Transverse colon (tissue), 4 donors: Measurements from ENCODE around the gene PCSK7. TPM values are rescaled to one million over a fixed set of nuclear protein-coding genes. Genes with fewer than 3 reads are reported as not detected.

Source experiments
- DNase-seq: peaks from one replicate; pipeline ENCODE4 v3.0.0-alpha.2; 2019
- H3K27ac ChIP-seq, 4 donors: fragments of 200-600 bp; sonication (generic); 2 replicates each; pipeline ENCODE4 v1.5.1; 2016 to 2018; ENCODE audit warnings: inconsistent platforms in 4 of 4
- H3K27me3 ChIP-seq: fragments of 200-600 bp; sonication (generic); 2 replicates; pipeline ENCODE4 v1.5.1; 2017; ENCODE audit warnings: inconsistent platforms
- H3K36me3 ChIP-seq, 4 donors: fragments of 200-600 bp; sonication (generic); 2 replicates each; pipeline ENCODE4 v1.5.1; 2017 to 2019; ENCODE audit warnings: inconsistent platforms in 4 of 4
- H3K4me1 ChIP-seq, 4 donors: fragments of 200-600 bp; sonication (generic); 2 replicates each; pipeline ENCODE4 v1.5.1; 2017 to 2020; ENCODE audit warnings: inconsistent platforms in 4 of 4
- H3K4me3 ChIP-seq, 4 donors: fragments of 200-600 bp; sonication (generic); 1 replicate in 1 of 4; 2 replicates in 3 of 4; pipeline versions ENCODE4 v1.5.1 to v1.6.1; 2017 to 2019; ENCODE audit warnings: inconsistent platforms in 4 of 4
- H3K9me3 ChIP-seq, 2 donors: fragments of 200-600 bp; sonication (generic); 2 replicates each; pipeline ENCODE4 v1.5.1; 2017 to 2019; ENCODE audit warnings: inconsistent platforms in 2 of 2
- EP300 ChIP-seq: sonication (generic); formaldehyde crosslinking; IDR thresholded peaks from one replicate; pipeline ENCODE4 v1.6.1; 2017; ENCODE audit warnings: antibody characterized with exemption, low read depth
- POLR2A ChIP-seq: fragments of 450-650 bp; IDR thresholded peaks from one replicate; pipeline ENCODE4 v1.6.1; 2016; ENCODE audit warnings: antibody characterized with exemption, mild to moderate bottlenecking, moderate library complexity
- POLR2AphosphoS5 ChIP-seq, 3 donors: sonication (generic); formaldehyde crosslinking; IDR thresholded peaks; one replicate each; pipeline ENCODE4 v1.6.1; 2016; ENCODE audit warnings: antibody characterized with exemption in 3 of 3
- WGBS, 2 donors: methylation state at CpG; one replicate each; pipeline ENCODE4 v1.1.5; 2018; ENCODE audit warnings: low coverage in 1 of 2; 5-methylcytosine and 5-hydroxymethylcytosine counted together
- in situ Hi-C, 4 donors: fragments of 200-750 bp; cut with MboI; loops; one replicate each; pipeline versions ENCODE4 v1.15.0 to v1.15.1; 2017; ENCODE audit warnings: low sequenced_read_pairs in 3 of 4, low pct_ligation_motif_present in 1 of 4, low pct_unique_long_range_greater_than_20kb in 1 of 4
- intact Hi-C: fragments of 100-400 bp; cut with DNase I; formaldehyde crosslinking; loops from one replicate; pipeline ENCODE4 v1.15.1; 2023; ENCODE audit warnings: low total_unique reads
- small RNA-seq, 4 donors: library from RNA; depleted of rRNA; stranded (forward); fragments of <200 nt; gene quantifications; one replicate each; pipeline ENCODE3, GENCODE V24; 2016
- total RNA-seq, 4 donors: library from RNA; depleted of rRNA; stranded (reverse); fragments of >200 nt; gene quantifications; one replicate each; pipeline ENCODE4 v1.1.0, GENCODE V29; 2016
- TF ChIP-seq, protein P1 (sequence below), 5 experiments: fragments of 200-600 bp in 3 of 5; fragments of 450-650 bp in 2 of 5; sonication (generic) in 3 of 5; IDR thresholded peaks; 1 replicate in 2 of 5; 2 replicates in 3 of 5; pipeline ENCODE4 v1.5.1; 2016 to 2017; ENCODE audit warnings: antibody characterized with exemption in 5 of 5, inconsistent platforms in 3 of 5, mild to moderate bottlenecking in 2 of 5, moderate library complexity in 1 of 5

PCSK7 gene
- total RNA-seq, 4 donors from 2014 or later, result 182 to 432 (median 204) TPM

DNA sequence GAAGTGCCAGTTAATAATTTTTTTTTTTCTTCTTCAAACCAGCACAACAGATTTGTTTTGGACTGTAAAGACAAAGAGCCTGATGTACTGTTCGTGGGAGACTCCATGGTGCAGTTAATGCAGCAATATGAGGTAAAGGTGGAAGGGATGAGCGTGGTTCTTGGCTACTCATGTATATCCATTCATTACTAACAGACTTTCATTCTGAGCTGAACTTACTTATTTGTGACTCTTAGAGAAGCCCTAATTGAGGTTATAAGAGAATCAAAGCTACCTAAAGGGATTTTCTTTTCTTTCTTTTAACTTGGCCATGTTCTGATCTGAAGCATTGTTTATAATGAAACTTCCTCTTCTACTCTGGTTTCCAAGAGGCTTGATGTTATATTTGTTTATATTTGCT is 72.0 kb downstream of the PCSK7 start:
- DNase-seq, result no peak
- Histone ChIP-seq H3K27me3 (no peaks in the 10 kb centered on the region), H3K4me1 (peaks cover 0 to 23% (median 3%) of the 10 kb centered on the region in 4 donors), H3K27ac (no peak overlapping the region), H3K36me3 (peaks cover 0 to 50% (median 24%) of the 10 kb centered on the region in 4 donors), H3K4me3 (no peak overlapping the region), H3K9me3 (no peaks in the 10 kb centered on the region)
- in situ Hi-C loops (no loop called here), intact Hi-C loops (no loop called here)
- TF ChIP-seq POLR2AphosphoS5 (IDR thresholded peaks at IDR 0.05) (no peak), EP300 (no peak), POLR2A (no peak)
- TF ChIP-seq, protein P1, sequence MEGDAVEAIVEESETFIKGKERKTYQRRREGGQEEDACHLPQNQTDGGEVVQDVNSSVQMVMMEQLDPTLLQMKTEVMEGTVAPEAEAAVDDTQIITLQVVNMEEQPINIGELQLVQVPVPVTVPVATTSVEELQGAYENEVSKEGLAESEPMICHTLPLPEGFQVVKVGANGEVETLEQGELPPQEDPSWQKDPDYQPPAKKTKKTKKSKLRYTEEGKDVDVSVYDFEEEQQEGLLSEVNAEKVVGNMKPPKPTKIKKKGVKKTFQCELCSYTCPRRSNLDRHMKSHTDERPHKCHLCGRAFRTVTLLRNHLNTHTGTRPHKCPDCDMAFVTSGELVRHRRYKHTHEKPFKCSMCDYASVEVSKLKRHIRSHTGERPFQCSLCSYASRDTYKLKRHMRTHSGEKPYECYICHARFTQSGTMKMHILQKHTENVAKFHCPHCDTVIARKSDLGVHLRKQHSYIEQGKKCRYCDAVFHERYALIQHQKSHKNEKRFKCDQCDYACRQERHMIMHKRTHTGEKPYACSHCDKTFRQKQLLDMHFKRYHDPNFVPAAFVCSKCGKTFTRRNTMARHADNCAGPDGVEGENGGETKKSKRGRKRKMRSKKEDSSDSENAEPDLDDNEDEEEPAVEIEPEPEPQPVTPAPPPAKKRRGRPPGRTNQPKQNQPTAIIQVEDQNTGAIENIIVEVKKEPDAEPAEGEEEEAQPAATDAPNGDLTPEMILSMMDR (IDR thresholded peaks at IDR 0.05), result no peak
- 73 to 100% methylated on average over 1 to 2 of the region's 2 CpGs for WGBS, 2 donors

GRCh38 chr11:117157507-117157906 is 74.4 kb downstream of the PCSK7 start:
- no peaks in the 10 kb centered on the region for H3K27me3 ChIP-seq
- no peaks in the 10 kb centered on the region for H3K9me3 ChIP-seq
- no peak overlapping the region for H3K27ac ChIP-seq
- WGBS, 2 donors, result 92% methylated on average over 2 of the region's 2 CpGs; no CpG with 5 or more reads in 1 of the 2 donors
- H3K4me1 ChIP-seq, result peaks cover 0 to 28% (median 3%) of the 10 kb centered on the region in 4 donors
- in situ Hi-C loops (no loop called here), intact Hi-C loops (no loop called here)
- peaks cover 0 to 29% (median 13%) of the 10 kb centered on the region in 4 donors for H3K36me3 ChIP-seq
- no peak for TF ChIP-seq EP300
- no peak for TF ChIP-seq POLR2A
- no peak for TF ChIP-seq POLR2AphosphoS5 (IDR thresholded peaks at IDR 0.05)
- TF ChIP-seq, protein P1 (IDR thresholded peaks at IDR 0.05), result no peak
- H3K4me3 ChIP-seq, result no peak overlapping the region
- DNase-seq, result no peak

DNA sequence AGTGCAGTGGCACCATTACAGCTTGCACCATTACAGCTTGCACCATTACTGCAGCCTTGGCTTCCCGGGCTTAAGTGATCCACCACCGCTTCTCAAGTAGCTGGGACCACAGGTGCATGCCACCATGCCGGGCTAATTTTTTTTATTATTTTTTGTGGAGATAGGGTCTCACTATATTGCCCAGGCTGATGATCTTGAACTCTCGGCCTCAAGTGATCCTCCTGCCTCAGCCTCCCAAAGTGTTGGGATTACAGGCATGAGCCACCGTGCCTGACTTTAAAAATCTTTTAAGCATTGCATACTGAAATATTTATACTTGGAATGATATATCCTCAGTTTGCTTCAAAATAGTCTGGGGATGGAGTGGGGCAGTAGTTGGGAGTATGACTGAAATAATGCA is 77.4 kb downstream of the PCSK7 start:
- in situ Hi-C loops (no loop called here), intact Hi-C loops (no loop called here)
- no peak for DNase-seq
- H3K4me1 ChIP-seq, result peaks cover 2 to 33% (median 13%) of the 10 kb centered on the region in 4 donors
- H3K27ac ChIP-seq, result no peak overlapping the region
- H3K36me3 ChIP-seq, result peaks cover 0 to 12% (median 2%) of the 10 kb centered on the region in 4 donors
- 97 to 98% methylated on average over 5 of the region's 5 CpGs for whole genome bisulfite sequencing, 2 donors
- H3K27me3 ChIP-seq, result no peaks in the 10 kb centered on the region
- no peak overlapping the region for H3K4me3 ChIP-seq
- TF ChIP-seq POLR2A (no peak), POLR2AphosphoS5 (IDR thresholded peaks at IDR 0.05) (no peak), EP300 (no peak)
- TF ChIP-seq, protein P1 (IDR thresholded peaks at IDR 0.05), result no peak
- H3K9me3 ChIP-seq, result no peaks in the 10 kb centered on the region

Small RNA genes within 50 kb of the gene (small RNA-seq; reads per million reads assigned to genes)
- 0 reads per million in 4 donors for gene RF00564

Other genes starting within 250 kb of the PCSK7 start
- 10 to 100 TPM; 35.6 to 68.6 (median 38.9) TPM for gene SIK3, start 133.6 kb downstream of the PCSK7 start, total RNA-seq
- 10 to 100 TPM; 18.1 to 90.8 (median 78.3) TPM for gene PAFAH1B2, start 87.8 kb downstream of the PCSK7 start, total RNA-seq
- gene SIDT2, start 53.3 kb downstream of the PCSK7 start, total RNA-seq, result 10 to 100 TPM; 68.1 to 95.0 (median 78.2) TPM
- gene TAGLN, start 32.7 kb downstream of the PCSK7 start, total RNA-seq, result 1,000 to 10,000 TPM in 3 of 4 donors, 100 to 1,000 TPM in 1; 899 to 4,235 (median 1,393) TPM
- gene RNF214, start 598 bp upstream of the PCSK7 start, total RNA-seq, result 100 to 1,000 TPM in 1 of 4 donors, 10 to 100 TPM in 3; 11.1 to 139 (median 14.5) TPM
- 10 to 100 TPM in 1 of 4 donors, 1 to 10 TPM in 3; 5.1 to 10.1 (median 6.7) TPM for gene BACE1-AS, start 59.3 kb upstream of the PCSK7 start, total RNA-seq
- gene BACE1, start 84.2 kb upstream of the PCSK7 start, total RNA-seq, result 1 to 10 TPM; 6.0 to 6.7 (median 6.5) TPM
- gene CEP164, start 95.8 kb upstream of the PCSK7 start, total RNA-seq, result 10 to 100 TPM in 3 of 4 donors, 1 to 10 TPM in 1; 10.0 to 20.2 (median 15.4) TPM